ENCODE results near the gene CD300A.

The CD300A gene

DNA sequence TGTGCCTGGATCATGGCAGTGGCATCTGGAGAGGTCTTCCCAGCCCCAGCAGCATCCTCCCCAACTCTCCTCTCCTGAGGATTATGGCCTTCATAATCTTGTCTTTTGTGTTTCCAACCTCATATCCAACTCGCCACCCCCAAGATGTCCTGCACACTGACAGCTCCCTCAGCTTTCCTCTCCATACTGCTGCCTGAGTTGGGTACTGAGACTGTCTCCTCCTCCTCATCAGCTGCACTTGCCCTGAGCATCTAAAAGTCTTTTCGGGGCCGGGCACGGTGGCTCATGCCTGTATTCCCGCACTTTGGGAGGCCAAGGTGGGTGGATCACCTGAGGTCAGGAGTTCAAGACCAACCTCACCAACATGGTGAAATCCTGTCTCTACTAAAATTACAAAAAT, 62.8 kb downstream of the CD300A start:
- H2AFZ ChIP-seq (ENCODE audit: low read length, unreplicated experiment) = no peak overlapping the region
- H3K4me1 ChIP-seq (ENCODE audit: control insufficient read depth, insufficient read depth, low read length, unreplicated experiment) = no peaks in the 10 kb centered on the region
- H3K27me3 ChIP-seq (ENCODE audit: insufficient read depth, low read length) = peaks cover 14% of the 10 kb centered on the region; the same call in 1 of the 2 replicates
- no peaks in the 10 kb centered on the region for H3K36me3 ChIP-seq (ENCODE audit: insufficient read depth, low read length)
- H3K79me2 ChIP-seq (ENCODE audit: control insufficient read depth, insufficient read depth, low read length, unreplicated experiment) = no peaks in the 10 kb centered on the region
- H3K27ac ChIP-seq (ENCODE audit: low read depth, low read length) = no peak overlapping the region
- no peak overlapping the region for H3K4me3 ChIP-seq (ENCODE audit: low read depth, low read length)

DNA sequence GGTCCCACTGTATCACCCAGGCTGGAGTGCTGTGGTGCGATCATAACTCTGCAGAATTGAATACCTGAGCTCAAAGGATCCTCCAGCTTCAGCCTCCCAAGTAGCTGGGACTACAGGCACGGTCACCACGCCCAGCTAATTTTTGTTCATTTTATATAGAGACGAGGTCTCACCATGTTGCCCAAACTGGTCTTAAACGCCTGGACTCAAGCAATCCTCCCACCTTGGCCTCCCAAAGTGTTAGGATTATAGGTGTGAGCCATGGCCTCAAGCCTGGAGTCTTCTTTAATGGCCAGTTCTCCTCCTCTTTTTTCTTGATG, 64.4 kb downstream of the CD300A start:
- Histone ChIP-seq H3K27me3 (ENCODE audit: insufficient read depth, low read length) (peaks cover 11% of the 10 kb centered on the region; the same call in 1 of the 2 replicates), H3K36me3 (ENCODE audit: insufficient read depth, low read length) (no peaks in the 10 kb centered on the region), H3K27ac (ENCODE audit: low read depth, low read length) (no peak overlapping the region), H3K79me2 (ENCODE audit: control insufficient read depth, insufficient read depth, low read length, unreplicated experiment) (no peaks in the 10 kb centered on the region), H2AFZ (ENCODE audit: low read length, unreplicated experiment) (no peak overlapping the region), H3K4me3 (ENCODE audit: low read depth, low read length) (no peak overlapping the region), H3K4me1 (ENCODE audit: control insufficient read depth, insufficient read depth, low read length, unreplicated experiment) (no peaks in the 10 kb centered on the region)

DNA sequence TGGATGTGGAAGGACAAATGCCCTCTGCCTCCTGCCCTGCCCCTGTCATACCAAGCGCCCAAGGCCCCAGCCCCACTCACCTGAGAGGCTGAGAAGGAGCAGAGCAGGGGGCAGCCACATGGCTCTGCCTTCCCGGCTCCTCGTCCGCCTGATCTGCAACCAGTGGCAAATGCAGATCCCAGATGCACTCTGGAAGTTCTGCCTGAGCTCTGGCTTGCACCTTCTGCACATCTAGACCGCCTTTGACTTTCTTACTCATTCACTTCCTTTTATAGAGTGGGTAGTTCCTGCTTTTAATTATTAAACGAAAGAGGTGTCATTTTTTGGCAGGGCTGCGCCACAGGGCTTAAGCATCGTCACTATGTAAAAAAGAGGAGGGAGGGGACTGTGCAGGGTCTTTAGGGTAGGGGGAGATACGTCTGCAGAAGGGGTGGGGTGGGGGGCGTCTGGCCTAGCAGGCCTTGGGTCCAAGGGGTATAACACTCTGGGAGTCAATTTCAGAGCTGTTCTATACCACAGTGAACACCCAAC, 64.9 kb downstream of the CD300A start, which contains the start of gene CD300LB:
Gene CD300LB, minus strand, starts transcription at position 245 of the 531 bp plus-strand sequence. Its CDS starts 125 bp downstream, at position 120.
- no peak within 1 kb of the TSS for H3K27ac ChIP-seq (ENCODE audit: low read depth, low read length)
- no peak within 1 kb of the TSS for H2AFZ ChIP-seq (ENCODE audit: low read length, unreplicated experiment)
- H3K4me1 ChIP-seq (ENCODE audit: control insufficient read depth, insufficient read depth, low read length, unreplicated experiment) = no peaks in the 10 kb centered on the region
- H3K79me2 ChIP-seq (ENCODE audit: control insufficient read depth, insufficient read depth, low read length, unreplicated experiment) = no peaks in the 10 kb centered on the region
- H3K36me3 ChIP-seq (ENCODE audit: insufficient read depth, low read length) = no peaks in the 10 kb centered on the region
- peaks cover 11% of the 10 kb centered on the region; the same call in 1 of the 2 replicates for H3K27me3 ChIP-seq (ENCODE audit: insufficient read depth, low read length)
- no peak within 1 kb of the TSS for H3K4me3 ChIP-seq (ENCODE audit: low read depth, low read length)

- no peaks in the 10 kb centered on the region for H3K4me1 ChIP-seq (ENCODE audit: control insufficient read depth, insufficient read depth, low read length, unreplicated experiment)
- H3K36me3 ChIP-seq (ENCODE audit: insufficient read depth, low read length) = no peaks in the 10 kb centered on the region
- peaks cover 16% of the 10 kb centered on the region for H3K27me3 ChIP-seq (ENCODE audit: insufficient read depth, low read length)
- H3K4me3 ChIP-seq (ENCODE audit: low read depth, low read length) = no peak overlapping the region
- no peak overlapping the region for H3K27ac ChIP-seq (ENCODE audit: low read depth, low read length)
- H2AFZ ChIP-seq (ENCODE audit: low read length, unreplicated experiment) = no peak overlapping the region
- no peaks in the 10 kb centered on the region for H3K79me2 ChIP-seq (ENCODE audit: control insufficient read depth, insufficient read depth, low read length, unreplicated experiment)
Observed at GRCh38 chr17:74532115-74532514, 65.7 kb downstream of the CD300A start.
